Panc1 (cell line): Measurements from ENCODE around the gene MAPK4.

ENCODE experiments used
- TF ChIP-seq, protein P1 (sequence below), 2 experiments: IDR thresholded peaks; 2 replicates each; pipeline ENCODE4 v1.6.1; 2011 to 2012; ENCODE audit warnings: low read depth in 2 of 2, control low read depth in 1 of 2, low read length in 1 of 2, mild to moderate bottlenecking in 1 of 2, moderate library complexity in 1 of 2; ENCODE audit not compliant: insufficient read depth in 1 of 2
- TF ChIP-seq, protein P2 (sequence below): fragments of 450-650 bp; IDR thresholded peaks from 2 replicates; pipeline ENCODE4 v1.5.1; 2017; ENCODE audit warnings: mild to moderate bottlenecking

DNA sequence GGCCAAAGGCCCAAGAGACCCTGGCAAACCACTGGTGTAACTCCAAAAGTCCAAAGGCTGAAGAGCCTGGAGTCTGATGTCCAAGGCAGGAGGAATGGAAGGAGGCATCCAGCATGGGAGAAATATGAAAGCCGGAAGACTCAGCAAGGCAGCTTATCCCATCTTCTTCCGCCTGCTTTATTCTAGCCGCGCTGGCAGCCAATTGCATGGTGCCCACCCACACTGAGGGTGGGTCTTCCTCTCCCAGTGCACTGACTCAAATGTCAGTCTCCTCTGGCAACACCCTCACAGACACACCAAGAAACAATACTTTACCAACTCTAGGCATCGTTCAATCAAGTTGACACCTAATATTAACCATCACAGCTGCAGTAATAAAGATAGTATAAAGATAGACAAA is 34.1 kb downstream of the MAPK4 start:
- TF ChIP-seq, protein P1, sequence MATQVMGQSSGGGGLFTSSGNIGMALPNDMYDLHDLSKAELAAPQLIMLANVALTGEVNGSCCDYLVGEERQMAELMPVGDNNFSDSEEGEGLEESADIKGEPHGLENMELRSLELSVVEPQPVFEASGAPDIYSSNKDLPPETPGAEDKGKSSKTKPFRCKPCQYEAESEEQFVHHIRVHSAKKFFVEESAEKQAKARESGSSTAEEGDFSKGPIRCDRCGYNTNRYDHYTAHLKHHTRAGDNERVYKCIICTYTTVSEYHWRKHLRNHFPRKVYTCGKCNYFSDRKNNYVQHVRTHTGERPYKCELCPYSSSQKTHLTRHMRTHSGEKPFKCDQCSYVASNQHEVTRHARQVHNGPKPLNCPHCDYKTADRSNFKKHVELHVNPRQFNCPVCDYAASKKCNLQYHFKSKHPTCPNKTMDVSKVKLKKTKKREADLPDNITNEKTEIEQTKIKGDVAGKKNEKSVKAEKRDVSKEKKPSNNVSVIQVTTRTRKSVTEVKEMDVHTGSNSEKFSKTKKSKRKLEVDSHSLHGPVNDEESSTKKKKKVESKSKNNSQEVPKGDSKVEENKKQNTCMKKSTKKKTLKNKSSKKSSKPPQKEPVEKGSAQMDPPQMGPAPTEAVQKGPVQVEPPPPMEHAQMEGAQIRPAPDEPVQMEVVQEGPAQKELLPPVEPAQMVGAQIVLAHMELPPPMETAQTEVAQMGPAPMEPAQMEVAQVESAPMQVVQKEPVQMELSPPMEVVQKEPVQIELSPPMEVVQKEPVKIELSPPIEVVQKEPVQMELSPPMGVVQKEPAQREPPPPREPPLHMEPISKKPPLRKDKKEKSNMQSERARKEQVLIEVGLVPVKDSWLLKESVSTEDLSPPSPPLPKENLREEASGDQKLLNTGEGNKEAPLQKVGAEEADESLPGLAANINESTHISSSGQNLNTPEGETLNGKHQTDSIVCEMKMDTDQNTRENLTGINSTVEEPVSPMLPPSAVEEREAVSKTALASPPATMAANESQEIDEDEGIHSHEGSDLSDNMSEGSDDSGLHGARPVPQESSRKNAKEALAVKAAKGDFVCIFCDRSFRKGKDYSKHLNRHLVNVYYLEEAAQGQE (IDR thresholded peaks at IDR 0.05; ENCODE audit: insufficient read depth in 1 of 2, low read depth in 2 of 2, low read length in 1 of 2), result no peak
- TF ChIP-seq, protein P2, sequence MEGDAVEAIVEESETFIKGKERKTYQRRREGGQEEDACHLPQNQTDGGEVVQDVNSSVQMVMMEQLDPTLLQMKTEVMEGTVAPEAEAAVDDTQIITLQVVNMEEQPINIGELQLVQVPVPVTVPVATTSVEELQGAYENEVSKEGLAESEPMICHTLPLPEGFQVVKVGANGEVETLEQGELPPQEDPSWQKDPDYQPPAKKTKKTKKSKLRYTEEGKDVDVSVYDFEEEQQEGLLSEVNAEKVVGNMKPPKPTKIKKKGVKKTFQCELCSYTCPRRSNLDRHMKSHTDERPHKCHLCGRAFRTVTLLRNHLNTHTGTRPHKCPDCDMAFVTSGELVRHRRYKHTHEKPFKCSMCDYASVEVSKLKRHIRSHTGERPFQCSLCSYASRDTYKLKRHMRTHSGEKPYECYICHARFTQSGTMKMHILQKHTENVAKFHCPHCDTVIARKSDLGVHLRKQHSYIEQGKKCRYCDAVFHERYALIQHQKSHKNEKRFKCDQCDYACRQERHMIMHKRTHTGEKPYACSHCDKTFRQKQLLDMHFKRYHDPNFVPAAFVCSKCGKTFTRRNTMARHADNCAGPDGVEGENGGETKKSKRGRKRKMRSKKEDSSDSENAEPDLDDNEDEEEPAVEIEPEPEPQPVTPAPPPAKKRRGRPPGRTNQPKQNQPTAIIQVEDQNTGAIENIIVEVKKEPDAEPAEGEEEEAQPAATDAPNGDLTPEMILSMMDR, result no peak
